HepG2 (cell line): ENCODE results near the gene NOTCH3. TPM values are rescaled to one million over a fixed set of nuclear protein-coding genes. Genes with fewer than 3 reads are reported as not detected.

ENCODE experiments used
- EEA1 ChIP-seq: sonication (generic); formaldehyde crosslinking; IDR thresholded peaks from 2 replicates; pipeline ENCODE4 v1.5.1; 2020; ENCODE audit warnings: mild to moderate bottlenecking, missing genetic modification reagents, borderline replicate concordance
- GTF3A ChIP-seq: sonication (generic); formaldehyde crosslinking; conservative IDR thresholded peaks from 2 replicates; pipeline ENCODE4 v1.4.0; 2020; ENCODE audit warnings: mild to moderate bottlenecking, missing genetic modification reagents
- KDM5B ChIP-seq: sonication (generic); formaldehyde crosslinking; IDR thresholded peaks from 2 replicates; pipeline ENCODE4 v1.4.0; 2020; ENCODE audit warnings: missing genetic modification reagents, mild to moderate bottlenecking, borderline replicate concordance
- KLF15 ChIP-seq: sonication (generic); formaldehyde crosslinking; IDR thresholded peaks from 2 replicates; pipeline ENCODE4 v1.8.1; 2023; ENCODE audit warnings: borderline replicate concordance, mild to moderate bottlenecking, inconsistent platforms, missing genetic modification reagents, mixed read lengths
- ZC3H13 ChIP-seq: sonication (generic); formaldehyde crosslinking; IDR thresholded peaks from 2 replicates; pipeline ENCODE4 v1.8.1; 2023; ENCODE audit warnings: mild to moderate bottlenecking, missing genetic modification reagents, moderate library complexity
- ZNF253 ChIP-seq: sonication (generic); formaldehyde crosslinking; IDR thresholded peaks from 2 replicates; pipeline ENCODE4 v1.8.0; 2022; ENCODE audit warnings: mild to moderate bottlenecking, missing genetic modification reagents, borderline replicate concordance
- ZNF256 ChIP-seq: sonication (generic); formaldehyde crosslinking; conservative IDR thresholded peaks from 2 replicates; pipeline ENCODE4 v1.4.0; 2020; ENCODE audit warnings: missing genetic modification reagents
- ZNF781 ChIP-seq: sonication (generic); formaldehyde crosslinking; IDR thresholded peaks from 2 replicates; pipeline ENCODE4 v1.5.1; 2020; ENCODE audit warnings: borderline replicate concordance, mild to moderate bottlenecking, missing genetic modification reagents; ENCODE audit errors: not compliant biosample characterization
- ZNF792 ChIP-seq: IDR thresholded peaks from 2 replicates; pipeline ENCODE4 v1.6.1; 2016
- ZSCAN25 ChIP-seq: sonication (generic); formaldehyde crosslinking; IDR thresholded peaks from 2 replicates; pipeline ENCODE4 v1.8.0; 2022; ENCODE audit warnings: mild to moderate bottlenecking, missing genetic modification reagents
- ZSCAN29 ChIP-seq: sonication (generic); formaldehyde crosslinking; conservative IDR thresholded peaks from 2 replicates; pipeline ENCODE4 v1.4.0; 2020; ENCODE audit warnings: mild to moderate bottlenecking, missing genetic modification reagents
- polyA plus RNA-seq, 8 experiments: library from polyadenylated mRNA; depleted of rRNA in 3 of 8; stranded (reverse) in 7 of 8; unstranded in 1 of 8; fragments of >200 nt; fragmentation: Illumina TruSeq in 4 of 8; extraction: Trizol in 4 of 8; gene quantifications; 2 replicates each; pipeline versions ENCODE4 v1.2.1 to v1.2.3, GENCODE V29; 2011 to 2016; ENCODE audit warnings: low read depth in 4 of 8, missing spikeins in 1 of 8, mixed read lengths in 1 of 8; ENCODE audit not compliant: insufficient read depth in 1 of 8
- total RNA-seq, 5 experiments: library from RNA; depleted of rRNA; stranded (reverse); fragments of >200 nt; fragmentation: Illumina TruSeq; extraction: Trizol; gene quantifications; 2 replicates each; pipeline ENCODE4 v1.2.3, GENCODE V29; 2016; ENCODE audit warnings: low read depth in 1 of 5
- TF ChIP-seq, protein P1 (sequence below): sonication (generic); formaldehyde crosslinking; conservative IDR thresholded peaks from 2 replicates; pipeline ENCODE4 v1.8.0; 2022; ENCODE audit warnings: missing genetic modification reagents
- TF ChIP-seq, protein P2 (sequence below): sonication (generic); formaldehyde crosslinking; IDR thresholded peaks from 2 replicates; pipeline ENCODE4 v1.4.0; 2020; ENCODE audit warnings: mild to moderate bottlenecking, missing genetic modification reagents
- TF ChIP-seq, protein P3 (sequence below): sonication (generic); formaldehyde crosslinking; IDR thresholded peaks from 2 replicates; pipeline ENCODE4 v1.4.0; 2020; ENCODE audit warnings: mild to moderate bottlenecking, missing genetic modification reagents
- TF ChIP-seq, protein P4 (sequence below): sonication (generic); formaldehyde crosslinking; IDR thresholded peaks from 2 replicates; pipeline ENCODE4 v1.8.0; 2022; ENCODE audit warnings: mild to moderate bottlenecking, missing genetic modification reagents; ENCODE audit not compliant: insufficient replicate concordance
- TF ChIP-seq, protein P5 (sequence below): sonication (generic); formaldehyde crosslinking; IDR thresholded peaks from 2 replicates; pipeline ENCODE4 v1.8.1; 2023; ENCODE audit warnings: mild to moderate bottlenecking, missing genetic modification reagents

NOTCH3 gene
- total and polyA plus RNA-seq, 2 of the 13 experiments (the other 11 are each of a cell fraction or from before 2014, with no cell fraction given): 0.09 to 0.28 TPM

DNA sequence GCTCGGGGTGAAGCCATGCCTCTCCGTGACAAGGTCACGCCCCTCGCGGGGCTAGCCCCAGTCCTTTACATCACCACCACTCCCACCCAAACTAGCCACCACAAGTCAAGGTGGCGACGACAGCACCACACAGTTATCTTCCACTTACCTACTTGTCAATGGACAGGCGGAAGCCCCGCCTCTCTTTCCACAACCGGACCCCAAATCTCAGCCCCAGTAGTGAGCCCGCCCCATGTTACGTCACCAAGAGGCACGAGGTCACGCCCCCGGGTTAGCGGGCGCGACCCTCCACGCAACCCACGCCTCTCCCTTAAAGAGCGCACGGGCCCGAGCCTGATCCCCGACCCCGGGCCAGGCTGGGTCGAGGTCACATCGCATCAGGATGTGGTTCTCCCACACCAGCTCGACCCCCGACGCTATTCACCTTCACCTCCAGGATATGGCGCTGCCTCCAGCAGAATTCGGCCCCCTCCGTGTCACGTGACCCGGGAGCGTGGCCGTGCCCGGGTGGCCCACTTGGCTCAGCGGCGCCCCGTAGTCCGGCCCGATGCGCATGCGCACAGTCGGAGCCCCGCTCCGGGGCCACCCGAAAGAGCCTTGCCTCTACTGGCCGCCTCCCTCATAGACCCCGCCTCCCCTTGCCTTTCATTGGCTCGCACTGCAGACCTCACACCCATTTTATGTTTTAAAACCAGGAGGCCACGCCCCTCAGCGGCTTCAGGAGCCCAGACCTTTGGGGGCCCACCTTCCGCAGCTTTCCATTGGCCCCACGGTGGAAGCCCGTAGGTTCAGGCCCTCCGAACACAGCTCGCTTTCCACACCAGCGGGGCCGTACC is 75.3 kb downstream of the NOTCH3 start (continued):
- TF ChIP-seq EEA1: peak; percentile 83; the same call in 1 of the 2 replicates
- peak; percentile 73 for TF ChIP-seq ZNF792 (CRISPR knock-in tag)
- TF ChIP-seq ZNF256 (CRISPR knock-in tag): peak; percentile 70; the same call in 1 of the 2 replicates
- TF ChIP-seq, protein P1, sequence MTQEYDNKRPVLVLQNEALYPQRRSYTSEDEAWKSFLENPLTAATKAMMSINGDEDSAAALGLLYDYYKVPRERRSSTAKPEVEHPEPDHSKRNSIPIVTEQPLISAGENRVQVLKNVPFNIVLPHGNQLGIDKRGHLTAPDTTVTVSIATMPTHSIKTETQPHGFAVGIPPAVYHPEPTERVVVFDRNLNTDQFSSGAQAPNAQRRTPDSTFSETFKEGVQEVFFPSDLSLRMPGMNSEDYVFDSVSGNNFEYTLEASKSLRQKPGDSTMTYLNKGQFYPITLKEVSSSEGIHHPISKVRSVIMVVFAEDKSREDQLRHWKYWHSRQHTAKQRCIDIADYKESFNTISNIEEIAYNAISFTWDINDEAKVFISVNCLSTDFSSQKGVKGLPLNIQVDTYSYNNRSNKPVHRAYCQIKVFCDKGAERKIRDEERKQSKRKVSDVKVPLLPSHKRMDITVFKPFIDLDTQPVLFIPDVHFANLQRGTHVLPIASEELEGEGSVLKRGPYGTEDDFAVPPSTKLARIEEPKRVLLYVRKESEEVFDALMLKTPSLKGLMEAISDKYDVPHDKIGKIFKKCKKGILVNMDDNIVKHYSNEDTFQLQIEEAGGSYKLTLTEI: no peak
- no peak for TF ChIP-seq ZNF781 (CRISPR knock-in tag)
- TF ChIP-seq ZC3H13: peak; percentile 77; the same call in 1 of the 2 replicates
- TF ChIP-seq, protein P2, sequence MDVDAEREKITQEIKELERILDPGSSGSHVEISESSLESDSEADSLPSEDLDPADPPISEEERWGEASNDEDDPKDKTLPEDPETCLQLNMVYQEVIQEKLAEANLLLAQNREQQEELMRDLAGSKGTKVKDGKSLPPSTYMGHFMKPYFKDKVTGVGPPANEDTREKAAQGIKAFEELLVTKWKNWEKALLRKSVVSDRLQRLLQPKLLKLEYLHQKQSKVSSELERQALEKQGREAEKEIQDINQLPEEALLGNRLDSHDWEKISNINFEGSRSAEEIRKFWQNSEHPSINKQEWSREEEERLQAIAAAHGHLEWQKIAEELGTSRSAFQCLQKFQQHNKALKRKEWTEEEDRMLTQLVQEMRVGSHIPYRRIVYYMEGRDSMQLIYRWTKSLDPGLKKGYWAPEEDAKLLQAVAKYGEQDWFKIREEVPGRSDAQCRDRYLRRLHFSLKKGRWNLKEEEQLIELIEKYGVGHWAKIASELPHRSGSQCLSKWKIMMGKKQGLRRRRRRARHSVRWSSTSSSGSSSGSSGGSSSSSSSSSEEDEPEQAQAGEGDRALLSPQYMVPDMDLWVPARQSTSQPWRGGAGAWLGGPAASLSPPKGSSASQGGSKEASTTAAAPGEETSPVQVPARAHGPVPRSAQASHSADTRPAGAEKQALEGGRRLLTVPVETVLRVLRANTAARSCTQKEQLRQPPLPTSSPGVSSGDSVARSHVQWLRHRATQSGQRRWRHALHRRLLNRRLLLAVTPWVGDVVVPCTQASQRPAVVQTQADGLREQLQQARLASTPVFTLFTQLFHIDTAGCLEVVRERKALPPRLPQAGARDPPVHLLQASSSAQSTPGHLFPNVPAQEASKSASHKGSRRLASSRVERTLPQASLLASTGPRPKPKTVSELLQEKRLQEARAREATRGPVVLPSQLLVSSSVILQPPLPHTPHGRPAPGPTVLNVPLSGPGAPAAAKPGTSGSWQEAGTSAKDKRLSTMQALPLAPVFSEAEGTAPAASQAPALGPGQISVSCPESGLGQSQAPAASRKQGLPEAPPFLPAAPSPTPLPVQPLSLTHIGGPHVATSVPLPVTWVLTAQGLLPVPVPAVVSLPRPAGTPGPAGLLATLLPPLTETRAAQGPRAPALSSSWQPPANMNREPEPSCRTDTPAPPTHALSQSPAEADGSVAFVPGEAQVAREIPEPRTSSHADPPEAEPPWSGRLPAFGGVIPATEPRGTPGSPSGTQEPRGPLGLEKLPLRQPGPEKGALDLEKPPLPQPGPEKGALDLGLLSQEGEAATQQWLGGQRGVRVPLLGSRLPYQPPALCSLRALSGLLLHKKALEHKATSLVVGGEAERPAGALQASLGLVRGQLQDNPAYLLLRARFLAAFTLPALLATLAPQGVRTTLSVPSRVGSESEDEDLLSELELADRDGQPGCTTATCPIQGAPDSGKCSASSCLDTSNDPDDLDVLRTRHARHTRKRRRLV: peak; percentile 89; the same call in 1 of the 2 replicates
- peak; percentile 63; the same call in 1 of the 2 replicates for TF ChIP-seq KLF15 (CRISPR knock-in tag)
- peak; percentile 91 for TF ChIP-seq KDM5B (CRISPR knock-in tag)
- TF ChIP-seq, protein P3, sequence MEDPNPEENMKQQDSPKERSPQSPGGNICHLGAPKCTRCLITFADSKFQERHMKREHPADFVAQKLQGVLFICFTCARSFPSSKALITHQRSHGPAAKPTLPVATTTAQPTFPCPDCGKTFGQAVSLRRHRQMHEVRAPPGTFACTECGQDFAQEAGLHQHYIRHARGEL (CRISPR knock-in tag): peak; percentile 57; the same call in 1 of the 2 replicates
- TF ChIP-seq, protein P4, sequence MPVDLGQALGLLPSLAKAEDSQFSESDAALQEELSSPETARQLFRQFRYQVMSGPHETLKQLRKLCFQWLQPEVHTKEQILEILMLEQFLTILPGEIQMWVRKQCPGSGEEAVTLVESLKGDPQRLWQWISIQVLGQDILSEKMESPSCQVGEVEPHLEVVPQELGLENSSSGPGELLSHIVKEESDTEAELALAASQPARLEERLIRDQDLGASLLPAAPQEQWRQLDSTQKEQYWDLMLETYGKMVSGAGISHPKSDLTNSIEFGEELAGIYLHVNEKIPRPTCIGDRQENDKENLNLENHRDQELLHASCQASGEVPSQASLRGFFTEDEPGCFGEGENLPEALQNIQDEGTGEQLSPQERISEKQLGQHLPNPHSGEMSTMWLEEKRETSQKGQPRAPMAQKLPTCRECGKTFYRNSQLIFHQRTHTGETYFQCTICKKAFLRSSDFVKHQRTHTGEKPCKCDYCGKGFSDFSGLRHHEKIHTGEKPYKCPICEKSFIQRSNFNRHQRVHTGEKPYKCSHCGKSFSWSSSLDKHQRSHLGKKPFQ (CRISPR knock-in tag): no peak
- TF ChIP-seq GTF3A: no peak
- peak; percentile 74; the same call in 1 of the 2 replicates for TF ChIP-seq ZNF253 (CRISPR knock-in tag)
- TF ChIP-seq ZSCAN25 (CRISPR knock-in tag): no peak
- TF ChIP-seq, protein P5, sequence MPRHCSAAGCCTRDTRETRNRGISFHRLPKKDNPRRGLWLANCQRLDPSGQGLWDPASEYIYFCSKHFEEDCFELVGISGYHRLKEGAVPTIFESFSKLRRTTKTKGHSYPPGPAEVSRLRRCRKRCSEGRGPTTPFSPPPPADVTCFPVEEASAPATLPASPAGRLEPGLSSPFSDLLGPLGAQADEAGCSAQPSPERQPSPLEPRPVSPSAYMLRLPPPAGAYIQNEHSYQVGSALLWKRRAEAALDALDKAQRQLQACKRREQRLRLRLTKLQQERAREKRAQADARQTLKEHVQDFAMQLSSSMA (CRISPR knock-in tag): no peak
- no peak for TF ChIP-seq ZSCAN29 (CRISPR knock-in tag)
